ENCODE data around the gene PAH. TPM values are rescaled to one million over a fixed set of nuclear protein-coding genes. Genes with fewer than 3 reads are reported as not detected.

Gene PAH
- total and polyA plus RNA-seq, 2 of the 13 experiments (the other 11 are each of a cell fraction or from before 2014, with no cell fraction given) = 192 to 451 TPM

DNA sequence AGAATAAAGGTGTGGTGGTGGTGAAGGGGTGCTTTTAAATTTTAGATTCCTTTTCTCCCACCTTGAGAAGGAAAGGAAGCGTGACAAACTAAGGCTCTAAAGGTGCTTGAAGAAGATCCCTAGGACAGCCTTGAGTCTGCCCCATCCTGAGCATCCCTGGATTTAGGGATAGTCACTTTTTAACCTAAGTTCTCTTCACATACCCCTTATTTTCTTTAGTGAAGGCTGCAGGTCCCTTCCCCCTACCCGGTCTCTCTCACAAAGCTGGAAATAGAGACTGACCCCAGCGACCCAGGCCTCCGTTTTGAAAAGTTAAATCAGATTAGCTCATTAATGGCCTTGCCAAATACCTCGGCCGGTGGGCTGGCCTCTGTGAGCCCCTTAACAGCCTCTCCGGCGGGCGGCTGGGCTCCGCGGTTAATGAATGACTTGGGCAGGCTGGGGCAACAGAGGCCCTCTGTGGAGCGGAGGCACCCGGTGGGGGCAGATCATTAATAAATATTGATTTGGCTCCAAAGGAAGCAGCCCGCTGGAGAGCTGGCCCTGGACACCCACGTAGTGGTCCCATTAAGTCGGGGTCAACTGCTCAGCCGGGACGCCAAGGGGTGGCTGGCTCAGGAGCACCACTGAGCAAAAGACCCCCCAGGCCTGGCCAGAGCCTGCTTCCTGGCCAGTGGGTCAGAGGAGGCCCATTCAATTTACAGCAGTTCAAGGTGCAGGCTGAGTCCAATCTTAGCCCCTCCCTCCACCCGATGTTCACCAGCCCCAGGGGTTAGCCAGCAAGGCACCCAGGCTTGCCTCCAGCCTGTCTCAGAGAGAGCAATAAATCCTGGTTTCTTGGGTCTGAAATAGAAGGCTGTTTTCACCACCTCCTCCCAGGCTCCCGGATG, 31.8 kb downstream of the PAH start (continued):
- TF ChIP-seq ZNF24 (IDR thresholded peaks at IDR 0.05) (no peak), CHD4 (IDR thresholded peaks at IDR 0.05; ENCODE audit: borderline replicate concordance, low read length) (peak; percentile 55; the same call in 1 of the 2 replicates), UBTF (CRISPR knock-in tag; IDR thresholded peaks at IDR 0.05) (peak; percentile 53), PHB2 (IDR thresholded peaks at IDR 0.05; ENCODE audit: partially characterized antibody) (no peak), ZNF34 (CRISPR knock-in tag; IDR thresholded peaks at IDR 0.05; ENCODE audit: borderline replicate concordance) (no peak), DNMT3B (CRISPR knock-in tag; conservative IDR thresholded peaks at IDR 0.05) (no peak), MAZ (IDR thresholded peaks at IDR 0.05; ENCODE audit: borderline replicate concordance, low read depth, low read length) (peak; percentile 86), MAZ (CRISPR knock-in tag; IDR thresholded peaks at IDR 0.05; ENCODE audit: low read depth) (no peak), TIGD3 (CRISPR knock-in tag; IDR thresholded peaks at IDR 0.05; ENCODE audit: borderline replicate concordance) (no peak), ZSCAN30 (CRISPR knock-in tag; IDR thresholded peaks at IDR 0.05) (no peak), ZNF180 (CRISPR knock-in tag; IDR thresholded peaks at IDR 0.05; ENCODE audit: borderline replicate concordance, low read depth) (no peak), ZFY (CRISPR knock-in tag; IDR thresholded peaks at IDR 0.05) (peak; percentile 31; the same call in 1 of the 2 replicates), ZFAT (CRISPR knock-in tag; conservative IDR thresholded peaks at IDR 0.05) (no peak), ZNF607 (CRISPR knock-in tag; IDR thresholded peaks at IDR 0.05; ENCODE audit: borderline replicate concordance) (peak; percentile 58; the same call in 1 of the 2 replicates), YY1 (IDR thresholded peaks at IDR 0.05; ENCODE audit: insufficient read depth, insufficient replicate concordance, low read depth, low read length) (peak; percentile 64), ZC3H13 (CRISPR knock-in tag; IDR thresholded peaks at IDR 0.05) (peak; percentile 46; the same call in 1 of the 2 replicates), NFKB2 (CRISPR knock-in tag; IDR thresholded peaks at IDR 0.05; ENCODE audit: borderline replicate concordance) (peak; percentile 47; the same call in 1 of the 2 replicates)
- TF ChIP-seq, protein P1, sequence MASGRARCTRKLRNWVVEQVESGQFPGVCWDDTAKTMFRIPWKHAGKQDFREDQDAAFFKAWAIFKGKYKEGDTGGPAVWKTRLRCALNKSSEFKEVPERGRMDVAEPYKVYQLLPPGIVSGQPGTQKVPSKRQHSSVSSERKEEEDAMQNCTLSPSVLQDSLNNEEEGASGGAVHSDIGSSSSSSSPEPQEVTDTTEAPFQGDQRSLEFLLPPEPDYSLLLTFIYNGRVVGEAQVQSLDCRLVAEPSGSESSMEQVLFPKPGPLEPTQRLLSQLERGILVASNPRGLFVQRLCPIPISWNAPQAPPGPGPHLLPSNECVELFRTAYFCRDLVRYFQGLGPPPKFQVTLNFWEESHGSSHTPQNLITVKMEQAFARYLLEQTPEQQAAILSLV (CRISPR knock-in tag; IDR thresholded peaks at IDR 0.05; ENCODE audit: borderline replicate concordance) = peak; percentile 38; the same call in 1 of the 2 replicates
- TF ChIP-seq, protein P2, sequence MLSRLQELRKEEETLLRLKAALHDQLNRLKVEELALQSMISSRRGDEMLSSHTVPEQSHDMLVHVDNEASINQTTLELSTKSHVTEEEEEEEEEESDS (CRISPR knock-in tag; IDR thresholded peaks at IDR 0.05; ENCODE audit: borderline replicate concordance) = no peak
- TF ChIP-seq, protein P3, sequence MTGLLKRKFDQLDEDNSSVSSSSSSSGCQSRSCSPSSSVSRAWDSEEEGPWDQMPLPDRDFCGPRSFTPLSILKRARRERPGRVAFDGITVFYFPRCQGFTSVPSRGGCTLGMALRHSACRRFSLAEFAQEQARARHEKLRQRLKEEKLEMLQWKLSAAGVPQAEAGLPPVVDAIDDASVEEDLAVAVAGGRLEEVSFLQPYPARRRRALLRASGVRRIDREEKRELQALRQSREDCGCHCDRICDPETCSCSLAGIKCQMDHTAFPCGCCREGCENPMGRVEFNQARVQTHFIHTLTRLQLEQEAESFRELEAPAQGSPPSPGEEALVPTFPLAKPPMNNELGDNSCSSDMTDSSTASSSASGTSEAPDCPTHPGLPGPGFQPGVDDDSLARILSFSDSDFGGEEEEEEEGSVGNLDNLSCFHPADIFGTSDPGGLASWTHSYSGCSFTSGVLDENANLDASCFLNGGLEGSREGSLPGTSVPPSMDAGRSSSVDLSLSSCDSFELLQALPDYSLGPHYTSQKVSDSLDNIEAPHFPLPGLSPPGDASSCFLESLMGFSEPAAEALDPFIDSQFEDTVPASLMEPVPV (CRISPR knock-in tag; IDR thresholded peaks at IDR 0.05) = no peak; the same call in 1 of the 2 replicates

All from HepG2 (cell line).